K562 (cell line): ENCODE results near the gene CERS4. TPM values are rescaled to one million over a fixed set of nuclear protein-coding genes. Genes with fewer than 3 reads are reported as not detected.
"Not testable (repeated sequence)": the region's sequence is repeated elsewhere in the genome, so short reads cannot be mapped to it uniquely, and the experiment has no call there.

Experiments used
- ATAC-seq: fragments of 200-7000 bp; cut with Tn5 transposase; 3 replicates; pipeline ENCODE4 v1.9.1; 2020; ENCODE audit warnings: moderate library complexity
- BruUV-seq: library from RNA; stranded (reverse); fragments of 400-500 nt; replicated peaks from 2 replicates; lab custom pipeline; 2021; lab: Mats Ljungman, UMichigan
- CTCF ChIA-PET: fragments of 300-600 bp; formaldehyde crosslinking; extraction: SDS; loops from one replicate; lab custom pipeline; 2021; ENCODE audit warnings: low intra/inter-chr PET ratio; lab: Yijun Ruan, JAX
- POLR2A ChIA-PET: fragments of 300-600, 350-650 bp; sonication (Branson Sonifier 250); formaldehyde crosslinking; extraction: SDS; loops from one replicate; lab custom pipeline; 2021; ENCODE audit warnings: antibody characterized with exemption, inconsistent platforms; lab: Yijun Ruan, JAX
- DNase-seq, 4 experiments: peaks; one replicate each; pipeline versions ENCODE4 v3.0.0 to v3.0.0-alpha.2; 2011 to 2018; ENCODE audit warnings: low spot score in 3 of 4, mixed read lengths in 3 of 4; ENCODE audit errors: extremely low read depth in 1 of 4
- FAIRE-seq: peaks from 2 replicates; lab custom pipeline; 2011; peaks lifted over from hg19 to GRCh38; lab: Jason Lieb, UNC
- H2AFZ ChIP-seq: 2 replicates; pipeline ENCODE4 v1.6.0; 2011; ENCODE audit warnings: low read depth, low read length, control low read depth, inconsistent platforms
- H3K27ac ChIP-seq: fragments of 200-600 bp; 3 replicates; pipeline ENCODE4 v1.8.0; 2011; ENCODE audit warnings: low read depth, mild to moderate bottlenecking, control low read depth, inconsistent platforms, low read length, moderate library complexity, mixed read lengths; ENCODE audit errors: extremely low read depth
- H3K27me3 ChIP-seq, 2 experiments: fragments of 300-600 bp in 1 of 2; 2 replicates in 1 of 2; 3 replicates in 1 of 2; pipeline versions ENCODE4 v1.6.0 to v1.8.0; 2011; ENCODE audit warnings: inconsistent platforms in 2 of 2, low read length in 2 of 2, mild to moderate bottlenecking in 1 of 2, mixed read lengths in 1 of 2, moderate library complexity in 1 of 2; ENCODE audit not compliant: control insufficient read depth in 2 of 2, insufficient read depth in 2 of 2
- H3K36me3 ChIP-seq: fragments of 300-600 bp; 3 replicates; pipeline ENCODE4 v1.8.0; 2011; ENCODE audit warnings: mild to moderate bottlenecking, low read length, inconsistent platforms; ENCODE audit not compliant: control insufficient read depth, insufficient read depth
- H3K4me1 ChIP-seq, 2 experiments: fragments of 200-600 bp in 1 of 2; replicated peaks in 1 of 2; 2 replicates in 1 of 2; 3 replicates in 1 of 2; pipeline versions ENCODE4 v1.5.1 to v1.8.0; 2011; ENCODE audit warnings: inconsistent platforms in 2 of 2, low read length in 2 of 2, mild to moderate bottlenecking in 1 of 2, mixed read lengths in 1 of 2, moderate library complexity in 1 of 2; ENCODE audit not compliant: control insufficient read depth in 2 of 2, insufficient read depth in 2 of 2
- H3K4me2 ChIP-seq: 2 replicates; pipeline ENCODE4 v1.6.1; 2011; ENCODE audit warnings: low read length, control low read depth, inconsistent platforms, mixed read lengths; ENCODE audit not compliant: insufficient read depth
- H3K4me3 ChIP-seq: fragments of 200-600 bp; sonication (generic), shearing (Covaris generic); 2 replicates; pipeline ENCODE4 v1.5.1; 2016; ENCODE audit warnings: control low read depth, inconsistent platforms
- H3K79me2 ChIP-seq: fragments of 200-600 bp; 3 replicates; pipeline ENCODE4 v1.8.0; 2011; ENCODE audit warnings: low read length, inconsistent platforms; ENCODE audit not compliant: control insufficient read depth, insufficient read depth
- H3K9ac ChIP-seq, 2 experiments: 2 replicates each; pipeline versions ENCODE4 v1.6.0 to v1.6.1; 2011; ENCODE audit warnings: low read depth in 2 of 2, low read length in 2 of 2, control low read depth in 1 of 2, inconsistent platforms in 1 of 2, mild to moderate bottlenecking in 1 of 2, mixed read lengths in 1 of 2; ENCODE audit not compliant: insufficient read depth in 1 of 2
- H3K9me1 ChIP-seq: one replicate; pipeline ENCODE4 v1.6.0; 2011; ENCODE audit warnings: inconsistent platforms, mild to moderate bottlenecking, low read length, moderate library complexity; ENCODE audit not compliant: control insufficient read depth, insufficient read depth
- H3K9me3 ChIP-seq: replicated peaks from 2 replicates; pipeline ENCODE4 v1.5.1; 2011; ENCODE audit warnings: low read depth, low read length, inconsistent platforms; ENCODE audit not compliant: control insufficient read depth, insufficient read depth
- H4K20me1 ChIP-seq: replicated peaks from 2 replicates; pipeline ENCODE4 v1.6.1; 2011; ENCODE audit warnings: low read length, inconsistent platforms, mixed read lengths; ENCODE audit not compliant: control insufficient read depth, insufficient read depth
- RBM25 ChIP-seq: fragments of 200-400 bp; formaldehyde crosslinking; IDR thresholded peaks from 2 replicates; pipeline ENCODE4 v1.6.1; 2018; ENCODE audit warnings: low read length, low read depth, moderate library complexity; ENCODE audit not compliant: severe bottlenecking
- ZNF121 ChIP-seq: sonication (generic); formaldehyde crosslinking; conservative IDR thresholded peaks from 2 replicates; pipeline ENCODE4 v1.8.0; 2022; ENCODE audit warnings: missing genetic modification reagents
- WGBS: fragments of 100-300 bp; shearing (Covaris generic); methylation state at CpG from one replicate; pipeline ENCODE4 v1.1.6; 2016; ENCODE audit warnings: low coverage, mixed read lengths; ENCODE audit not compliant: insufficient coverage; ENCODE audit errors: missing lambda C conversion rate; 5-methylcytosine and 5-hydroxymethylcytosine counted together
- in situ Hi-C: fragments of 300-500 bp; cut with MboI; formaldehyde crosslinking; loops from 4 replicates; pipeline ENCODE4 v1.15.0; 2018; ENCODE audit warnings: inconsistent platforms, mixed read lengths
- intact Hi-C: fragments of 100-400 bp; cut with micrococcal nuclease; formaldehyde crosslinking; loops from 2 replicates; pipeline ENCODE4 v1.14.2; 2022
- polyA plus RNA-seq, 8 experiments: library from polyadenylated mRNA; depleted of rRNA in 4 of 8; stranded (reverse) in 5 of 8; unstranded in 3 of 8; fragments of >200 nt; fragmentation: Nextera tagmentation in 2 of 8; fragmentation: Illumina TruSeq in 1 of 8; extraction: Ambion mirVana in 2 of 8; extraction: Trizol in 1 of 8; gene quantifications; 2 replicates each; pipeline versions ENCODE4 v1.2.1 to v1.2.3, GENCODE V29; 2011 to 2014; ENCODE audit warnings: inconsistent platforms in 1 of 8, missing spikeins in 1 of 8
- total RNA-seq, 7 experiments: library from RNA; depleted of rRNA in 6 of 7; stranded (reverse); fragments of >200 nt in 6 of 7; fragmentation: Illumina TruSeq in 2 of 7; extraction: Trizol in 2 of 7; gene quantifications; 2 replicates each; pipeline versions ENCODE4 v1.2.1 to v1.2.3, GENCODE V29; 2011 to 2021; ENCODE audit warnings: low replicate concordance in 1 of 7

CERS4 gene
- total and polyA plus RNA-seq, 9 of the 15 experiments (the other 6 are each of a cell fraction or from before 2014, with no cell fraction given): 0.14 to 4.4 (median 2.9) TPM; not detected in 1

- H3K9ac ChIP-seq, H3K4me3 ChIP-seq, H2AFZ ChIP-seq, BruUV-seq, POLR2A ChIA-PET, H4K20me1 ChIP-seq, CTCF ChIA-PET, H3K9me1 ChIP-seq, intact Hi-C loops, ATAC-seq, H3K36me3 ChIP-seq, FAIRE-seq, in situ Hi-C loops, H3K27ac ChIP-seq, H3K4me1 ChIP-seq, H3K79me2 ChIP-seq, DNase-seq, H3K4me2 ChIP-seq, H3K27me3 ChIP-seq: not testable (repeated sequence)
- H3K9me3 ChIP-seq: peaks cover 12% of the 10 kb centered on the region
- TF ChIP-seq RBM25 (peak; percentile 20), ZNF121 (CRISPR knock-in tag) (peak; percentile 50; the same call in 1 of the 2 replicates)
- WGBS: 15% methylated on average over 8 of the region's 9 CpGs
These were observed 38.1 kb downstream of the CERS4 start for GRCh38 chr19:8247129-8247890.
